ENCODE data around the gene ASS1.
"Not testable (repeated sequence)": the region's sequence is repeated elsewhere in the genome, so short reads cannot be mapped to it uniquely, and the experiment has no call there.

The ASS1 gene

GRCh38 chr9:130434656-130435055 lies 10.1 kb upstream of the ASS1 start:
- DNase-seq (ENCODE audit: low read depth): not testable (repeated sequence)

DNA sequence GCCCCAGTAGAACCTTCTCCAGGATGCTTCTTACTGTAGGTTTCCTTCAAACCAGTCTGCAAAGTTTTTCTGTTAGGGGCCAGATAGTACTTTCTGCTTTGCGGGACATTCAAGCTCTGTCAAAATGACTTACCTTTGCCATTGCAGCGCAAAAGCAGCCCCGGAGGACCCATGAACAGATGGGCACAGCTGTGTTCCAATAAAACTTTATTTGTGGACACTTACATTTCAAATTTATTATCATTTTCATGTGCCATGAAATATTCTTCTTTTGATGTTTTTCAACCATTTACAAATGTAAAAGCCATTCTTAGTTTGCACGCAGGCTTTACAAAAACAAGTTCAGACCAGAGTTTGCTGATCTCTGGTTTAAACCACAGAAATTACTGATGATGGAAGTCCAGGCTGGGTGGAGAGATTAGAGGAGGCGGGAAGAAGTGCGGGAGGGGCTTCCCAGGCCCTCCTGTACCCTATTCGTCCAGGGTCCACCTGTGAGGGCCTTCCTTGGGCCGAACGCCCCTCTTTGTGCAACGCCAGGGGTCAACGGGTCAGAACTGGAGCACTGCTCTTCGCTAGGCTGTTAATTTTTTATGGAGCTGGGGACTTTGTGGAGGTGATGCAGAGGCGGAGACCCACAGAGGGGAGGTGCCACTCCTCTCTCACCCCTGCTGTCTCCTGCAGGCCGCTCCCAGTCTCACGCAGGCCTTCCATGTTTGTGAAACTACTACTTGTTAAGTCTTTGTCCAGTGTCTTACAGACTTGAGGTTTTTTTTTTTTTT lies 7.6 kb upstream of the ASS1 start:
- no peak for DNase-seq (ENCODE audit: low read depth)

DNA sequence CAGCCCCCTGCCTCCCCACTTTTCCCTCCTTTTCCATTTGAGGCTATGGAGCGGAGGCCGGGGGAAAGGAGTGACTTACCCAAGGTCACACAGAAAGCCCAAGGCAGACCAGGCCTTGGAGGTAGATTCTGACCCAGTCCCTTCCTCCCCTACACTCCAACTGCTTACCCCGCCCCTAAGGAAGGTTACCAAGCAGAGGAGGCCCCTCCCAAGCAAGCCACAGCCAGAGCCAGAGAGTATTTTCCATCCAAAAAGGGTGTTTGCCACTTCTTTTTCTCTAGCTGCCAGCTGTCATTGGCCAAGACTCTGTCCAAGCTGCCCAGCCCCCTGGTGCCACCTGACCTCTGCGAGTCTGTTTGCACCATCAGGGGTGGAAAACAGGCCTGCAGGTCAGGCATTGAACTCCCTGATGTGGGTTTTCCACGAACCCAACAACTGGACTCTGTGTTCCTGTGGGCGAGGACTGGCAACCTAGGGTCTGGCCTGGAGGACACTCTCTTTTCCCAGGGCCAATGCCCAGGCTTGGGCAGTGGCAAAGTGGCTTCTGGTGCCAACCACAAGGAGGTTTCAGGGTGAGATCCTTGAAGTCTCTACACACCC lies 6.3 kb upstream of the ASS1 start:
- DNase-seq (ENCODE audit: low read depth): no peak

- DNase-seq (ENCODE audit: low read depth): no peak
These were observed 3.7 kb upstream of the ASS1 start for GRCh38 chr9:130441031-130441430.

- DNase-seq (ENCODE audit: low read depth): no peak
These were observed 1.9 kb upstream of the ASS1 start for GRCh38 chr9:130442746-130443455.

- no peak for DNase-seq (ENCODE audit: low read depth)
These were observed 1.3 kb upstream of the ASS1 start for GRCh38 chr9:130443456-130443801.

DNA sequence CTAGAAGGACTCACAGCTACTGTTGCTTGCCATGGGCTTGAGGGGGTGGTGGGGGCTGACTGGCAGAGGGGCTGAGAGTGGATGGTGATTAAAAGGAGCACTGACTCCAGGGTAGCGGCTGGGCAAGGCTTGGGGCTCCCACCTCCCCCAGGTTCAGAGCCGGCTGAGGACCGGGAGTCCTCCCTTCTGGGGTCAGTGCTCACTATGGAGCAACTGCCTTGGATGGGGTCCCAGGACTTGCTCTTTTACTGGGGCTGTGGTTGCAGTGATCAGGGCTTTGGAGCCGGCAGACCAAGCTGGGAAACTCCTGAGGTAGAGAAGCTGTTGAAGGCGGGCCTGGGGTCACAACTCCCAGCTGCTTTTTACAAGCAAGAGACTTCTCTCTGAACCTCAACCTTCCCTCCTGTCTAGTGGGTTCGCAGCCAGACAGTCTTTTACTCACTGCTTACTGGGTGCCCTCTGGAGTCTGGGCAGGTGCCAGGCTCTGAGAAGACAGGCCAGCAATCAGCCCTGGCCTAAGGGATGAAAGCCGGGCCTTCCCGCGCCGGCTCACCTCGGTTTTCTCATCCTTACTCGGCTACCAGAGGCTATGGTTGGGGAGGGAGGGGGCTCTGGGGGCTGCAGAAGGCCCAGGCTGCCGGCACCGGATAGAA lies 795 bp upstream of the ASS1 start:
- no peak for DNase-seq (ENCODE audit: low read depth)

GRCh38 chr9:130445268-130445983 lies 665 bp downstream of the ASS1 start:
- no peak for DNase-seq (ENCODE audit: low read depth)

DNA sequence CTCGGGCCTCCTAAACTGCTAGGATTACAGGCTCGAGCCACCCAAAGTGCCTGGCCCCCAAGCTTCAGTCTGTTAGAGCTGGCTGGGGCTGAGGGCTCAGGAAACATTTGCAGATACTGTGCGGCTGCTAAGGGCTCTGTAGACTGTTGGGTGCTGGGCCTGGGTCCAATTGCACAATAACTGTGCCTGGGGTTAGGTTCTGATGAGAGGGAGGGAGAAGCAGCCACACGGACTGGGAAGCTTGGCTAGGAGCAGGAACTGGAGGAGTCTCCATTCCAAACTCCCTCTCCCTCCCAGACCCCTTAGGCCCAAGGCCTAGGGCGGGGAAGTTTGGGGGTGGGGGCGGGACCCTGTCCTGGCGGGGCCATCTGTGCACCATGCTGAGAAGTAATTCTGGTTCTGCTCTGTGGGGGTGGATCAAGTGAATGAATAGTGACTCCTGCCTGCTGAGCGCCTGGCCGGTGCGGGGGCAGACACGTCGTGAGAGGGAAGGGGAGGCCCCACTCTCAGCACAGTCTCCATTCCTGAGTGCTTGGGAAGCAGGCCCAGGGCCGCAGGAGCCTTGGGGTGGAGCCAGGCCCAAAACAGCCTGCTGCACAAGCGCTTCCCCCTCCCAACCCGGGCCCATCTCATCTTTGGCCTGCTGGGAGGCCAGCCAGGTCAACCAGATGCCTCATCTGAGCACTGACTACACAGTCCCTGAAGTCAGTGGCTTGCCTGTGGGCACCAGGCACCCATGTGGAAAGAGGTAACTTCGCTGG lies 1.5 kb downstream of the ASS1 start:
- DNase-seq (ENCODE audit: low read depth): no peak

DNA sequence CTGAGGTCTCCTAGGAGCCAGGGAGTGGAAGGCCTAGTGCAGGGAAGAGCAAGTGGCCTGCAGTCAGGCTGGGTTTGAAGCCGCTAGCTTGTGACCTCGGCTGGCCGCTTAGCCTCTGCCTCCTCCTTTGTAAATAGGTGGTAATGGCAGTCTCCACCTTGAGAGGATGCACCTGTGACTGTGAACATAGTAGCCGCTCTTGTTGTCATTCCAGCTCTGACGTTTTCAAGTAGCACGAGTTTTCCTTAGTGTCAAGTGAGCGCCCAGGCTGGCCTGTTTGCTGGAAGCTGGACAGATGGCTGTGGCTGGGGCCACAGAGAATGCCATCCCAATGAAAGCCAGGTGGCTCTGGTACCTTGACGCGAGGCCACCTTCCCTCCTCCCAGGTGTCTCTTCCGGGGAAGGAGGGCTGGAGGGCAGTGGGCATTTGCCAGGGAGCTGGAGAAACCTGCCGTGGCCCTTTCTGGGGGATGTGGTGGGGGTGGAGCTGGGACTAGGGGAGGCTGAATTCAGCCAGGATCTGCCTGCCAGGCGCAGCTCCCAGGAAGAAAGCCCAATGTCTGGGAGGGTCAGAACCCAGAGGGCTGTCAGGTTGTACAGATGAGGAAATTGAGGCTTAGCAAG lies 2.5 kb downstream of the ASS1 start:
- DNase-seq (ENCODE audit: low read depth): no peak

GRCh38 chr9:130448035-130448624 lies 3.4 kb downstream of the ASS1 start:
- no peak for DNase-seq (ENCODE audit: low read depth)

DNA sequence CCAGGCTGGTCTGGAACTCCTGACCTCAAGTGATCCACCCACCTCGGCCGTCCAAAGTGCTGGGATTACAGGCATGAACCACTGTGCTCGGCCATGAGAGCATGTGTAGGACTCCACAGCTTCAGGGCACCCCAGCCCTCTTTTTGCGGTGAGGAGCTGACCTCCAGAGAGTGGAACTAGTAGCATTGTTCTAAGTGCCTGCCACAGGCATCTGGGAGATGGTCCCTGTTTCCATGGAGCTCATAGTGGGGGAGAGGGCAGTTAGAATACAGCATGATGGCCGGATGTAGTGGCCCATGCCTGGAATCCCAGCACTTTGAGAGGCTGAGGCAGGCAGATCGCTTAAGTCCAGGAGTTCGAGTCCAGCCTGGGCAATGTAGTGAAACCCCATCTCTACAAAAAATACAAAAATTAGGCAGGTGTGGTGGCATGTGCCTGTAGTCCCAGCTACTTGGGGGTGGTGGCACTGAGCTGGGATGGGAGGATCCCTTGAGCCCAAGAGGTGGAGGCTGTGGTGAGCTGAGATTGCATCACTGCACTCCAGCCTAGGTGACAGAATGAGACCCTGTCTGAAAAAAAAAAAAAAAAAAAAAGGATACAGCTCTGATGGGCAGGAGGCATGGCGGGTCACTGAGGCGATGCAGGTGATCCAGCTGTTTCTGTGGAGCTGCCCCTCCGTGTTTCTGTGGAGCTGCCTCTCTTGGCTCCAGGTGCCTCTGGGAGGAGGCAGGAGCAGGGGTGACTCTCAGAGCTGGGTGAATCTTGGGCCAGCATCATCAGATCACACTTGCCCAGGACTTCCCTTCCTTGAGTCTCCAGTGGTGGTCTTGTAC lies 4.2 kb downstream of the ASS1 start:
- DNase-seq (ENCODE audit: low read depth): no peak

- no peak for DNase-seq (ENCODE audit: low read depth)
These were observed 5.7 kb downstream of the ASS1 start for GRCh38 chr9:130450344-130451003.

DNA sequence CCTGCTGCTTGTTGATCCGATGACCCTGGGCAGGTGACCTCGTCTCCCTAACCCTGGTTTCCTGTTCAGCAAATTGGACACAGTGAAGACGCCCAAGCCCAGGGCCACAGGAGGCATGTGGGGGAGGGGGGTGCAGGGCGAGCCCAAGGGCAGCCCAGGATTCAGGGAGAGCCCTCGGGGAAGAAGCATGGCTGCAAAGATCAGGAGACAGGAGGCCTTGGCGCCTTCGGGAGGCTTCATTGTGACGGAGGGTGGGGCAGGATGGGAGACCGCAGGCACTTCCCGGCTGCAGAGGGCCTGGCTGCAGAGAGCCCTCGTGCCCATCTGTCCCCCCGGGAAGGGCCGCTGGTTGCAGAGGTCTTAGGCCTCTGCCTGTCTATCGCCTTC lies 6.2 kb downstream of the ASS1 start:
- no peak for DNase-seq (ENCODE audit: low read depth)

GRCh38 chr9:130451509-130452388 lies 7.0 kb downstream of the ASS1 start:
- no peak for DNase-seq (ENCODE audit: low read depth)

GRCh38 chr9:130452835-130453234 lies 8.1 kb downstream of the ASS1 start:
- DNase-seq (ENCODE audit: low read depth): no peak

DNA sequence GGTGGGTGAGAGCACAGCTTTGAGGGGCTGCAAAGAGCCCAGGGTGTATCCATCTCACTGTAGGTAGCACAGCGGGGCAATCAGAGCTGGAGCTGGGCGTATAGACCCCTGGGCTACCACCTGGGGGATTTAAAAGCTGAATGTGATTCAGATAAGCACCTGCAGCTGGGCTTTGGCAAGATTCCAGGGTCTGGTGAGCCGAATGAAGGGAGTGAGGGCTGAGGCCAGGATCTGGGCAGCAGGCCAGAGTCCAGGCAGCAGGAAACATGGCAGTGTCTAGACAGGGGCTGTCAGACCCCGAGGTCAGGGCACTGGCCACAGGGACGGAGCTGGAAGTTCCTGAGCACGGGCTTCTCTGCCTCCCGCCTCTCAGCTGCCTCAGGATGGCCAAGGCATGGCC lies 8.7 kb downstream of the ASS1 start:
- no peak for DNase-seq (ENCODE audit: low read depth)

All from activated T-cell treated with anti-CD3 and anti-CD28 coated beads for 1 hour (primary cell).